Coronary artery (tissue), 2 donors: ENCODE measurements around the gene NKIRAS1.
"Not testable (repeated sequence)": the region's sequence is repeated elsewhere in the genome, so short reads cannot be mapped to it uniquely, and the experiment has no call there.

Experiments
- DNase-seq: peaks from one replicate; pipeline ENCODE4 v3.0.0-alpha.2; 2017; ENCODE audit warnings: low spot score
- H3K27ac ChIP-seq, 2 donors: fragments of 200-600 bp; sonication (generic); one replicate each; pipeline ENCODE4 v1.5.1; 2016 to 2019
- H3K4me3 ChIP-seq: fragments of 200-600 bp; sonication (generic); 2 replicates; pipeline ENCODE4 v1.5.1; 2016; ENCODE audit warnings: mild to moderate bottlenecking, moderate library complexity
- CTCF ChIP-seq: fragments of 200-600 bp; sonication (generic); IDR thresholded peaks from one replicate; pipeline ENCODE4 v1.5.1; 2019; ENCODE audit warnings: antibody characterized with exemption

Gene NKIRAS1

GRCh38 chr3:23877329-23877980 lies 39.3 kb downstream of the NKIRAS1 start:
- no peak for TF ChIP-seq CTCF
- no peak overlapping the region for H3K27ac ChIP-seq
- no peak overlapping the region for H3K4me3 ChIP-seq
- no peak for DNase-seq

DNA sequence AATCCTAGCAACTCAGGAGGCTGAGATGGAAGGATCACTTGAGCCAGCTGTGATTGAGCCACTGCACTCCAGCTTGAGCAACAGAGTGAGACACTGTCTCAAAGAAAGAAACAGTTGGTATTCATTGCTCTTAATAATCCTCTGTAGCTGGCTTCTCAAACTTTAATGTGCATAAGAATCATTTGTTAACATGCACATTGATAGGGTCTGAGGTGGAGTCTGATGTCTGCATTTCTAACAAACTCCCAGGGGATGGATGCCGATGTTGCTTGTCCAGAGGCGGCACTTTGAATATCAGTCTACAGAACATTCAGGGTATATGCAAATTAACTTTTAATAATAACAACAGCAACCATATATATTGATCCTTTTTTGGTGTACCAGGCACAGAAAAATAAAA lies 39.9 kb downstream of the NKIRAS1 start:
- DNase-seq, result no peak
- no peak for TF ChIP-seq CTCF
- Histone ChIP-seq H3K4me3 (no peak overlapping the region), H3K27ac (no peak overlapping the region)

DNA sequence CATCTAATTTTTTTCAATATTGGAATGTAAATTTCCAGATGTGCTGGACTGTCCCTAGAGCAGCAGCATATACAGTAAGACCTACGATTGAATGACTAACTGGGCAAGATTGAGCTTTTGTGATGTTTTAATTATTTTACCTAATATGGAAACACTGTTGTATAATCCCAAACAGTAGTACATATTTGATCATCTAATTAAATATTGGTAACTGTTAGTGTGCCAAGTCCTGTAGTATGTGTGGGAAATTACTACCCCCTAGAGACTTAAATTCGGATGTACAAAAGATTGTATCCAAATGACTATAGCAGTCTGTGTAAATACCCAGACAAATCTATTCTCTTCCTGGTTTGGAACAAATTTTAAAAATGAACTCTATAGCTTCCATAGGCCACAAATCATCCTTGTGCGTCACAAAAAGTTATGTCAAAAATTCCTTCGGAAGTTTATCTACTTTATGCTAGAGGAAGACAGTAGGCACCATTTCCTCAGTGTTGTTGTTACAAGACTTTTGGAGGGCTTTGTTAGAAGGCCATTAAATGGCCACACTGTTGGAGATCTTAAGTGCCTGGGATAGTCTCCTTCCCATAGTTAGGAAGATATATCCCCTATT lies 41.6 kb downstream of the NKIRAS1 start:
- no peak for TF ChIP-seq CTCF
- no peak overlapping the region for H3K4me3 ChIP-seq
- H3K27ac ChIP-seq, result no peak overlapping the region
- DNase-seq, result no peak

DNA sequence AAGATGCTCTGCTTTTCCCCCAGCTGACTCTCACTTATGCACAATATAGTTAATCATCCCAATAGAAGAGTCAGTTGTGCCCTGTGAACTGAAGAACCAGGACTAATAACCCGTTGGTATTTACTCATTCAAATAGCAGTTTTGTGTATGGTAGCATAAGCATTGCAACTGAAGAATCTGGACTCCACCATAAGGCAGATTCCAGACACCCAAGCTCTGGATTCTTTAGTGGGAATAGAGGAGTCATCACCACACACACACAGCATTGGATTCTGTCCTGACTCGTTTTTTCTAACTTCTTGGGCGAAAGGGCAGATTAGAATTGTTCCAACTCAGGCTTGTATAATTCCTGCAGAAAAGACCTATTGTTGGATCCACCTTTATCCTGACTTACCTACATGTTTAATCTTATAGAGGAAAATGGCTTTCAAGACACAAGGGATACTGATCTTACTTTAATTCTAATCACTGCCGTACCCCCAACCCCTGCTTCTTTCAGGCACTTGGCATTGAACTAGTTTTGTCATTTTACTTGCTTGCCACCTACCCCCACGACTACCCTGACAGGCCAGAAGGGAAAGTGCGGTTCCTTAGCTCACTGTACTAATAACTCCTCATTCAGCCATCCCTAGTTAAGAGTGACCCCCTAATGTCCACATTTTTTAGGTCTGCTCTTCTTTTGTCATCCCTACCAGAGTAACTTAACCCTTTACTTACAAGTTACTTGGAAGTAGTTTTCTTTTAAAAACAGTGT lies 42.3 kb downstream of the NKIRAS1 start:
- no peak for DNase-seq
- Histone ChIP-seq H3K4me3 (no peak overlapping the region), H3K27ac (no peak overlapping the region)
- TF ChIP-seq CTCF, result no peak

DNA sequence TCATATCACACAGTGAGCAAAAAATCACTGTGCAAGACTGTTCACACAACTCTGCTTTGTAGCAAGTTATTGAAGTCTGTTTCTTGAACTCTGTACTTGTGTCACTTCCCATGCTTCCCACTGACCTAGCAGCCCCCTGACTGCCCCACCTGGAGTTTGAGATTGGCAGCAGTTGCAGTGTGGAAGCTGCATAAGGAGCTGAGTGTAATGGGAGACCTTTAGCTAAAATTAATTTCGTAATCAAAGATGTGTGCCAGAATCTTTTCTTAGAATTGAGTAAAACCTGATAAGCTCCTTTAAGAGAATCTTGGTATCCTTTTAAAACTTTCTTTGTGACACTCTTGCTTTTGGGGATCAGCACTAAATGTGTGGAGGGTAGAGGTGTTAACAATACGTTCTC lies 42.8 kb downstream of the NKIRAS1 start:
- no peak overlapping the region for H3K4me3 ChIP-seq
- no peak for DNase-seq
- no peak overlapping the region for H3K27ac ChIP-seq
- TF ChIP-seq CTCF, result no peak

- H3K27ac ChIP-seq, result no peak overlapping the region
- no peak overlapping the region for H3K4me3 ChIP-seq
- no peak for DNase-seq
- TF ChIP-seq CTCF, result no peak
Measured at GRCh38 chr3:23872330-23872729, 44.5 kb downstream of the NKIRAS1 start.

- not testable (repeated sequence) for H3K4me3 ChIP-seq, DNase-seq, H3K27ac ChIP-seq
Measured at GRCh38 chr3:23871361-23871760, 45.4 kb downstream of the NKIRAS1 start.

DNA sequence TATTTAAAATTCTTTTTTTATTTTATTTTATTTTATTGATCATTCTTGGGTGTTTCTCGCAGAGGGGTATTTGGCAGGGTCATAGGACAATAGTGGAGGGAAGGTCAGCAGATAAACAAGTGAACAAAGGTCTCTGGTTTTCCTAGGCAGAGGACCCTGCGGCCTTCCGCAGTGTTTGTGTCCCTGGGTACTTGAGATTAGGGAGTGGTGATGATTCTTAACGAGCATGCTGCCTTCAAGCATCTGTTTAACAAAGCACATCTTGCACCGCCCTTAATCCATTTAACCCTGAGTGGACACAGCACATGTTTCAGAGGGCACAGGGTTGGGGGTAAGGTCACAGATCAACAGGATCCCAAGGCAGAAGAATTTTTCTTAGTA lies 46.1 kb downstream of the NKIRAS1 start:
- not testable (repeated sequence) for DNase-seq, H3K4me3 ChIP-seq, H3K27ac ChIP-seq
